NCI-H2171 (cell line): ENCODE data around the gene SEZ6L2.

Source experiments
- DNase-seq: peaks from one replicate; lab custom pipeline; 2025; lab: John Stamatoyannopoulos, UW

SEZ6L2 gene

DNA sequence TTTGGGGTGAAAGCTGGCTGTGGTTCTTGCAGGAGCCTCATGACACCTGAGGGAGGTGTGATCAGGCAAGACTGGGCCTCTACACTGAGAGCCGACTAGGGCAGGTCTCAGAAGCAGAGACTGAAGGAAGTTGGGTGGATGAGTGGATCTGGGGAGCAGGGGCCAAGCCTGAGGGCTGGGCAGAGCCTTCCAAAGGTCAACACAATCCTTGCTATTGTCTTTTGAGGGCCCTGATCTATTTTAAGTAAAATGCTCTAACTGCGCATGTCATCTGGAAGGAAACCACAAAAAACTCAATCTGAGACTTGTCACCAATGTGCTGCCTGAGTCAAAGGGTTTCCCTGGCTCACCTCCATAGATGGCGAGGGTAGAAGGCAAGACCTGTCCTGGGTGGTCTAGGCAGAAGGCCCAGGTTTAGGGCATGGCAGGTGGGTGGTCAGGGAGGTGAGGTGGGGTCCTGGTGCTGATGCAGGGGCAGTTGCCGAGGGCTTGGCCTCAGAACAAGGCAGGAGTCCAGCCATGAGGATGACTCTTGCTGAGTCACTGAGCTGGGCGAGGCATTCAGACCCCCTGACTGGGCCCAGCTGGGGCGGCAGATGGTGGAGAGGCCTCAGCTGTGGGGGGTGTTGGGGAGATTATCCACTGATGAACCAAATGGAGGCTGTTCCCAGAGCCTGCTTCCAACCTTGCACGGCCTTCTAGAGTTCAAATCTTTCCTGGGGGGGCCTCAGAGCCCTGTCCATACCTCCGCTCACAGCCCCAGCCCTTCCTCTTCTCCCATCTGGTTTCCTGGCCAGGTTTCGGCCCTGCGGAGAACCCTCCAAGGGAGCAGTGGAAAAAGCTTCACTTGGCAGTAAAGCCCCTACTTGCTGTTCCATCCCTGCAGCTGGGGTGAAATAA, 74.0 kb downstream of the SEZ6L2 start:
- DNase-seq = peak; percentile 78

DNA sequence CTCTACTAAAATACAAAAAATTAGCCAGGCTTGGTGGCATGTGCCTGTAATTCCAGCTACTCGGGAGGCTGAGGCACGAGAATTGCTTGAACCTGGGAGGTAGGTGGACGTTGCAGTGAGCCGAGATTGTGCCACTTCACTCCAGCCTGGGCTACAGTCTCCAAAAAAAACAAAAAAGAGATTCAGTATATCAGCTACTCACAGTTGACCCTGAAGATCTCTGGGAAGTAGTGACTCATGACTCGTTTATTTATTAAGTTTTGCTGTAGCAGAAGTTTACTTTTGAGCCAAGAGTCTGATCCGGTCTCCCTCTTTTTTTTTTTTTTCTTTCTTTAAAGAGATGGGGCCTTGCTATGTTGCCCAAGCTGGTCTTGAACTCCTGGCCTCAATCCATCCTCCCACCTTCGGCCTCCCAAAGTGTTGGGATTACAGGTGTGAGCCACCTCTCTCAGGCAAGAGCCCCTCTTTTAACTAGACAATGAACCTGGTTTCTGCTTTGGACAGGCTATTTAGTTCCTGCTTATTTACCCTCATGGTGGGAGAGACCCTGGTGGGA, 74.7 kb downstream of the SEZ6L2 start:
- DNase-seq = no peak

DNA sequence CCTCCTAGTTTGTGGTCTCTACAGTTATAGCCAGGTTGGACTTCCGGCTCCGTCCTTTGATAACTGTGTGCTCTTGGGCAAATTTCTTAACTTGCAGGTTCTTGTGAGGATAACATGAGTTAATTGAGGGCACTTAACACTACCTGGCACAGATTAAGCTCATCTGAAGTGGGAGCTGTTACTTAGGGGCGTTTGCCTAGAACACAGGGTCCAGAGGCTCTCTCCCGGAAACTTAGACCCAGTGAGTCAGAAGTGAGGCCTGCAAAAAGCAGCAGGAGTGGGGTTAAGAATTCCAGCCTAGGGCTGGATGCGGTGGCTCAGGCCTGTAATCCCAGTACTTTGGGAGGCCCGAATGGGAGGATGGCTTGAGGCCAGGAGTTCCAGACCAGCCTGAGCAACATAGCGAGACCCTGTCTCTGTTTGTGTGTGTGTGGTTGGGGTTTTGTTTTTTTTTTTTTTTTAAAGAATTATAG, 77.7 kb downstream of the SEZ6L2 start:
- DNase-seq = no peak
